Tibial nerve (tissue), 3 donors: ENCODE results near the gene OTOF.

Experiments
- CTCF ChIP-seq, 5 experiments: fragments of 200-600 bp in 3 of 5; fragments of 450-650 bp in 2 of 5; sonication (generic) in 3 of 5; IDR thresholded peaks; one replicate each; pipeline ENCODE4 v1.5.1; 2016 to 2019; ENCODE audit warnings: antibody characterized with exemption in 5 of 5, mild to moderate bottlenecking in 3 of 5, moderate library complexity in 2 of 5
- POLR2A ChIP-seq, 2 donors: fragments of 450-650 bp; IDR thresholded peaks; one replicate each; pipeline ENCODE4 v1.6.1; 2017; ENCODE audit warnings: antibody characterized with exemption in 2 of 2, mild to moderate bottlenecking in 2 of 2, moderate library complexity in 2 of 2

DNA sequence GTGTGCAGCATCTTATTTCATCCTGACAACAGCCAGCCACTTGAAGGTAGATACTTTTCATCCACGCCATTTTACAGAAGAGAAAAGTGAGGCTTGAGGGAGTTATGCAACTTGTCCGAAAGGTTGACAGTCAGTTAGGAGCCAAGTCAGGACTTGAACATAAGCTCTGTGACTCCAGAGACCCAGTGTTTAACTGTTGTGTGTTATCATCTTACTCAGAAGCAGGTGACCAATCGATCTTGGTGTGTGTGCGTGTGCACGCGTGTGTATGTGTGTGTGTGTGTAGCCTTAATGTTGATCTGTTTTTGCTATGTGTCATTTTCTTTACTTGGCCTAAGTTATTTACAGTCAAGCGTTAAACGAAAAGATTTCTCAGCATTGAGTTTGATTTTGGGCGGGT, 54.2 kb downstream of the OTOF start:
- no peak for TF ChIP-seq CTCF (IDR thresholded peaks at IDR 0.05)
- TF ChIP-seq POLR2A (IDR thresholded peaks at IDR 0.05) = no peak
